Peyer's patch (tissue), 4 donors: ENCODE data around the gene EPB41L1.

Experiments
- POLR2A ChIP-seq, 2 donors: fragments of 450-650 bp; IDR thresholded peaks; one replicate each; pipeline ENCODE4 v1.5.1; 2017; ENCODE audit warnings: antibody characterized with exemption in 2 of 2, mild to moderate bottlenecking in 2 of 2, moderate library complexity in 2 of 2
- TF ChIP-seq, protein P1 (sequence below), 6 experiments: fragments of 450-650 bp in 4 of 6; fragments of 200-600 bp in 2 of 6; sonication (generic) in 1 of 6; IDR thresholded peaks; one replicate each; pipeline ENCODE4 v1.5.1; 2017 to 2019; ENCODE audit warnings: antibody characterized with exemption in 6 of 6, mild to moderate bottlenecking in 3 of 6, moderate library complexity in 1 of 6

DNA sequence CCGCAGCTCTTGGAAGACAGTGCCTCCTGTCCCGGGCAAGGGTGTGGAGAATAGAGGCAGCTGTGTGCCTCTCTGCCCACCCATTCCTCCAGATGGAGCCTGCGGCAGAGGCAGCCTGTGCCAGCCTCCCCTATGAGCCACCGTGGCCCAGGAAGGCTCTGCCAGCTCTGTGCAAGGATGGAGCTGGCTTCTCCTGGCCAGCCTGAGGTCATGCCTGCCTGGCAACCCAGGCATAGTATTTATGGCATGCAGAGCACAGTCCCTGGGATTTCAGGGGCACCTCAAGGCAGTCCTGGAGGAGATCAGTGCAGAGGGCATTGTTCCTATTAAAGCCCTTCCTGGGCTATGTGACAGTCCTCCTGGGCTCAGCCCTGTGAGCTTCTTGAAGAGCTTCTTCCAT lies 1.5 kb downstream of the EPB41L1 start:
- TF ChIP-seq POLR2A (IDR thresholded peaks at IDR 0.05): no peak
- TF ChIP-seq, protein P1, sequence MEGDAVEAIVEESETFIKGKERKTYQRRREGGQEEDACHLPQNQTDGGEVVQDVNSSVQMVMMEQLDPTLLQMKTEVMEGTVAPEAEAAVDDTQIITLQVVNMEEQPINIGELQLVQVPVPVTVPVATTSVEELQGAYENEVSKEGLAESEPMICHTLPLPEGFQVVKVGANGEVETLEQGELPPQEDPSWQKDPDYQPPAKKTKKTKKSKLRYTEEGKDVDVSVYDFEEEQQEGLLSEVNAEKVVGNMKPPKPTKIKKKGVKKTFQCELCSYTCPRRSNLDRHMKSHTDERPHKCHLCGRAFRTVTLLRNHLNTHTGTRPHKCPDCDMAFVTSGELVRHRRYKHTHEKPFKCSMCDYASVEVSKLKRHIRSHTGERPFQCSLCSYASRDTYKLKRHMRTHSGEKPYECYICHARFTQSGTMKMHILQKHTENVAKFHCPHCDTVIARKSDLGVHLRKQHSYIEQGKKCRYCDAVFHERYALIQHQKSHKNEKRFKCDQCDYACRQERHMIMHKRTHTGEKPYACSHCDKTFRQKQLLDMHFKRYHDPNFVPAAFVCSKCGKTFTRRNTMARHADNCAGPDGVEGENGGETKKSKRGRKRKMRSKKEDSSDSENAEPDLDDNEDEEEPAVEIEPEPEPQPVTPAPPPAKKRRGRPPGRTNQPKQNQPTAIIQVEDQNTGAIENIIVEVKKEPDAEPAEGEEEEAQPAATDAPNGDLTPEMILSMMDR (IDR thresholded peaks at IDR 0.05): no peak
